H9 (cell line): ENCODE results near the gene EDRF1. TPM values are rescaled to one million over a fixed set of nuclear protein-coding genes. Genes with fewer than 3 reads are reported as not detected.

ENCODE experiments used
- DNase-seq: peaks from one replicate; pipeline ENCODE4 v3.0.0-alpha.2; 2017
- H2AFZ ChIP-seq: one replicate; pipeline ENCODE4 v1.6.1; 2013; ENCODE audit warnings: mild to moderate bottlenecking, low read length, control low read depth, moderate library complexity
- H2AK5ac ChIP-seq: 2 replicates; pipeline ENCODE4 v1.6.1; 2013; ENCODE audit warnings: low read length, control low read depth, mixed read lengths; ENCODE audit not compliant: insufficient read length
- H2BK120ac ChIP-seq: one replicate; pipeline ENCODE4 v1.6.1; 2013; ENCODE audit warnings: low read depth, mild to moderate bottlenecking, low read length, control low read depth, inconsistent platforms; ENCODE audit not compliant: poor library complexity, severe bottlenecking
- H2BK12ac ChIP-seq: 2 replicates; pipeline ENCODE4 v1.6.1; 2013; ENCODE audit warnings: low read length, control low read depth, mixed read lengths, low read depth; ENCODE audit not compliant: insufficient read length
- H2BK15ac ChIP-seq: 2 replicates; pipeline ENCODE4 v1.6.1; 2013; ENCODE audit warnings: low read depth, low read length, control low read depth
- H2BK20ac ChIP-seq: one replicate; pipeline ENCODE4 v1.6.1; 2013; ENCODE audit warnings: low read depth, mild to moderate bottlenecking, low read length, control low read depth, inconsistent platforms; ENCODE audit not compliant: poor library complexity, severe bottlenecking
- H2BK5ac ChIP-seq: 2 replicates; pipeline ENCODE4 v1.6.1; 2013; ENCODE audit warnings: low read length, control low read depth, mixed read lengths; ENCODE audit not compliant: insufficient read length
- H3K14ac ChIP-seq: 2 replicates; pipeline ENCODE4 v1.6.1; 2013; ENCODE audit warnings: low read length, control low read depth; ENCODE audit not compliant: insufficient read depth
- H3K18ac ChIP-seq: 2 replicates; pipeline ENCODE4 v1.6.1; 2013; ENCODE audit warnings: low read depth, mild to moderate bottlenecking, mixed read lengths, low read length, control low read depth; ENCODE audit not compliant: insufficient read length
- H3K23ac ChIP-seq: 2 replicates; pipeline ENCODE4 v1.6.1; 2013; ENCODE audit warnings: low read length, control low read depth, mixed read lengths, low read depth; ENCODE audit not compliant: insufficient read length
- H3K23me2 ChIP-seq: 2 replicates; pipeline ENCODE4 v1.6.1; 2013; ENCODE audit warnings: low read depth, mild to moderate bottlenecking, mixed read lengths, low read length, control low read depth; ENCODE audit not compliant: insufficient read length, poor library complexity, severe bottlenecking
- H3K27ac ChIP-seq: 2 replicates; pipeline ENCODE4 v1.5.1; 2013; ENCODE audit warnings: low read length, control low read depth, mixed read lengths, low read depth; ENCODE audit not compliant: insufficient read length
- H3K27me3 ChIP-seq: 2 replicates; pipeline ENCODE4 v1.6.1; 2013; ENCODE audit warnings: low read length, control low read depth, inconsistent platforms; ENCODE audit not compliant: insufficient read depth
- H3K4ac ChIP-seq: 2 replicates; pipeline ENCODE4 v1.6.1; 2013; ENCODE audit warnings: low read depth, mild to moderate bottlenecking, control low read depth, inconsistent platforms, low read length, moderate library complexity
- H3K4me1 ChIP-seq: 2 replicates; pipeline ENCODE4 v1.6.1; 2013; ENCODE audit warnings: low read length, control low read depth, inconsistent platforms; ENCODE audit not compliant: insufficient read depth
- H3K4me2 ChIP-seq: 2 replicates; pipeline ENCODE4 v1.6.1; 2013; ENCODE audit warnings: low read length, control low read depth, mixed read lengths; ENCODE audit not compliant: insufficient read length, insufficient read depth
- H3K56ac ChIP-seq: 2 replicates; pipeline ENCODE4 v1.6.1; 2013; ENCODE audit warnings: low read depth, mild to moderate bottlenecking, mixed read lengths, low read length, control low read depth; ENCODE audit not compliant: insufficient read length
- H3K79me1 ChIP-seq: 2 replicates; pipeline ENCODE4 v1.6.1; 2013; ENCODE audit warnings: low read depth, mild to moderate bottlenecking, moderate library complexity, low read length, control low read depth, inconsistent platforms; ENCODE audit not compliant: insufficient read depth, poor library complexity, severe bottlenecking
- H3K79me2 ChIP-seq: 2 replicates; pipeline ENCODE4 v1.6.1; 2013; ENCODE audit warnings: low read length, control low read depth, inconsistent platforms; ENCODE audit not compliant: insufficient read depth
- H3K9ac ChIP-seq: 2 replicates; pipeline ENCODE4 v1.6.1; 2013; ENCODE audit warnings: low read length, control low read depth, mixed read lengths; ENCODE audit not compliant: insufficient read length; ENCODE audit errors: extremely low read depth
- H3K9me3 ChIP-seq: one replicate; pipeline ENCODE4 v1.6.1; 2013; ENCODE audit warnings: low read depth, low read length, inconsistent platforms; ENCODE audit not compliant: control insufficient read depth
- H3T11ph ChIP-seq: one replicate; pipeline ENCODE4 v1.6.1; 2013; ENCODE audit warnings: mild to moderate bottlenecking, low read length, control low read depth, inconsistent platforms
- H4K20me1 ChIP-seq: one replicate; pipeline ENCODE4 v1.6.1; 2013; ENCODE audit not compliant: control insufficient read depth, insufficient read length, insufficient read depth
- H4K5ac ChIP-seq: 2 replicates; pipeline ENCODE4 v1.6.1; 2013; ENCODE audit warnings: low read depth, mild to moderate bottlenecking, mixed read lengths, low read length, control low read depth; ENCODE audit not compliant: insufficient read length
- H4K8ac ChIP-seq: replicated peaks from 2 replicates; pipeline ENCODE4 v1.6.1; 2013; ENCODE audit warnings: low read length, control low read depth, mixed read lengths, low read depth; ENCODE audit not compliant: insufficient read length
- H4K91ac ChIP-seq: 2 replicates; pipeline ENCODE4 v1.6.1; 2013; ENCODE audit warnings: low read depth, mild to moderate bottlenecking, moderate library complexity, mixed read lengths, low read length, control low read depth; ENCODE audit not compliant: insufficient read length
- H3K27ac Mint-ChIP-seq, 3 experiments: 2 replicates in 2 of 3; 3 replicates in 1 of 3; pipeline ENCODE4 v1.8.0; 2020 to 2021; ENCODE audit warnings: mixed read lengths in 3 of 3, mild to moderate bottlenecking in 1 of 3, moderate library complexity in 1 of 3
- H3K27me3 Mint-ChIP-seq: 2 replicates; pipeline ENCODE4 v1.8.0; 2021; ENCODE audit warnings: low read depth, mild to moderate bottlenecking, moderate library complexity, mixed read lengths
- H3K36me3 Mint-ChIP-seq, 3 experiments: 2 replicates in 2 of 3; 3 replicates in 1 of 3; pipeline ENCODE4 v1.8.0; 2020 to 2021; ENCODE audit warnings: low read depth in 3 of 3, mixed read lengths in 3 of 3; ENCODE audit not compliant: insufficient read depth in 1 of 3
- H3K4me1 Mint-ChIP-seq, 2 experiments: 2 replicates each; pipeline ENCODE4 v1.8.0; 2020; ENCODE audit warnings: mixed read lengths in 2 of 2
- H3K4me3 Mint-ChIP-seq, 2 experiments: 2 replicates in 1 of 2; 3 replicates in 1 of 2; pipeline ENCODE4 v1.8.0; 2020 to 2021; ENCODE audit warnings: mild to moderate bottlenecking in 2 of 2, mixed read lengths in 2 of 2, moderate library complexity in 1 of 2
- H3K9me3 Mint-ChIP-seq, 2 experiments: 2 replicates in 1 of 2; 3 replicates in 1 of 2; pipeline ENCODE4 v1.8.0; 2020; ENCODE audit warnings: mild to moderate bottlenecking in 2 of 2, mixed read lengths in 2 of 2, moderate library complexity in 1 of 2
- WGBS: extraction: QIAGEN DNeasy Blood & Tissue Kit; methylation state at CpG from one replicate; pipeline ENCODE4 v1.1.7; 2013; ENCODE audit warnings: missing lambda C conversion rate, low lambda C conversion rate, mixed read lengths; ENCODE audit not compliant: insufficient read length; ENCODE audit errors: extremely low coverage; 5-methylcytosine and 5-hydroxymethylcytosine counted together
- total RNA-seq: library from RNA; stranded (reverse); gene quantifications from 2 replicates; pipeline ENCODE4 v1.2.1, GENCODE V29; 2021
- TF ChIP-seq, protein P1 (sequence below): fragments of 200-600 bp; sonication (generic); conservative IDR thresholded peaks from 3 replicates; pipeline ENCODE4 v1.8.0; 2021; ENCODE audit warnings: antibody characterized with exemption, mild to moderate bottlenecking

EDRF1 gene
- total RNA-seq, 1 experiment from 2014 or later = 51.0 TPM

DNA sequence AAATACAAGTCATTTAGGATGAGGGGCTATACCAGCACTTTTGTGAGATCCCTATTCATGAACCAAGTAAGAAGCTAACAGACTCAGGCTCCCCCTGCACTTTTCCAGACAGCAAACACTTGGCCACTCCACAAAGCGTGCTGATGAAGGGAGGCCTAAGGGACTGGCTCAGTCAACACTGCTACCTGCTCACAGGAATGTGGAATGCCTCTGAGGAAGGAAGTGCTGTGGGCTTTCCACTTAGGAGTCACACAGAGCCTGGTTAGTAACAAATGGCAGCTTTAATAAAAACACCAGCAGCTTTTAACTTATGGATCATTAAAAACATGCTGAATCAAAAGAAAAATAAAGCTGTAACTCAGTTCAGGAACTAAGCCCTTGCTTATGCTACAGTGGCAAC is 88.5 kb downstream of the EDRF1 start:
- Histone ChIP-seq H3K23ac (no peak overlapping the region), H3K9me3 (no peaks in the 10 kb centered on the region), H3K9ac (no peak overlapping the region), H3K27me3 (no peaks in the 10 kb centered on the region), H2BK20ac (no peak overlapping the region), H2AFZ (no peak overlapping the region), H3K4me1 (no peaks in the 10 kb centered on the region), H3K56ac (no peak overlapping the region), H4K91ac (no peak overlapping the region), H3K23me2 (no peaks in the 10 kb centered on the region), H2BK12ac (no peak overlapping the region), H2BK5ac (no peak overlapping the region), H3K4me2 (no peak overlapping the region), H3K18ac (no peak overlapping the region), H2AK5ac (no peak overlapping the region), H4K20me1 (no peaks in the 10 kb centered on the region), H4K8ac (no peak overlapping the region), H3K27ac (no peak overlapping the region), H3K4ac (no peak overlapping the region), H3T11ph (no peak overlapping the region), H3K79me1 (no peaks in the 10 kb centered on the region), H2BK120ac (no peak overlapping the region), H3K79me2 (no peaks in the 10 kb centered on the region), H2BK15ac (no peak overlapping the region), H3K14ac (no peak overlapping the region), H4K5ac (no peak overlapping the region)
- Mint-ChIP-seq H3K36me3 (peaks cover 25 to 56% (median 46%) of the 10 kb centered on the region in 3 experiments; a peak in 6 of 7 replicates), H3K9me3 (no peaks in the 10 kb centered on the region), H3K4me1 (peaks cover 7% of the 10 kb centered on the region in 2 experiments; a peak in 3 of 4 replicates), H3K4me3 (no peak overlapping the region), H3K27me3 (no peaks in the 10 kb centered on the region), H3K27ac (no peak overlapping the region)
- WGBS = no CpG with 5 or more reads among the region's 1 CpG
- TF ChIP-seq, protein P1, sequence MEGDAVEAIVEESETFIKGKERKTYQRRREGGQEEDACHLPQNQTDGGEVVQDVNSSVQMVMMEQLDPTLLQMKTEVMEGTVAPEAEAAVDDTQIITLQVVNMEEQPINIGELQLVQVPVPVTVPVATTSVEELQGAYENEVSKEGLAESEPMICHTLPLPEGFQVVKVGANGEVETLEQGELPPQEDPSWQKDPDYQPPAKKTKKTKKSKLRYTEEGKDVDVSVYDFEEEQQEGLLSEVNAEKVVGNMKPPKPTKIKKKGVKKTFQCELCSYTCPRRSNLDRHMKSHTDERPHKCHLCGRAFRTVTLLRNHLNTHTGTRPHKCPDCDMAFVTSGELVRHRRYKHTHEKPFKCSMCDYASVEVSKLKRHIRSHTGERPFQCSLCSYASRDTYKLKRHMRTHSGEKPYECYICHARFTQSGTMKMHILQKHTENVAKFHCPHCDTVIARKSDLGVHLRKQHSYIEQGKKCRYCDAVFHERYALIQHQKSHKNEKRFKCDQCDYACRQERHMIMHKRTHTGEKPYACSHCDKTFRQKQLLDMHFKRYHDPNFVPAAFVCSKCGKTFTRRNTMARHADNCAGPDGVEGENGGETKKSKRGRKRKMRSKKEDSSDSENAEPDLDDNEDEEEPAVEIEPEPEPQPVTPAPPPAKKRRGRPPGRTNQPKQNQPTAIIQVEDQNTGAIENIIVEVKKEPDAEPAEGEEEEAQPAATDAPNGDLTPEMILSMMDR = no peak
- DNase-seq = no peak
